DLD1 (cell line): ENCODE measurements around the gene ALPI.

Experiments used
- in situ Hi-C: cut with HindIII; loops from 2 replicates; pipeline ENCODE4 v1.10.0; 2017; ENCODE audit warnings: low sequenced_read_pairs

ALPI gene

GRCh38 chr2:232494542-232494941 lies 38.6 kb downstream of the ALPI start:
- in situ Hi-C loops = no loop called here

DNA sequence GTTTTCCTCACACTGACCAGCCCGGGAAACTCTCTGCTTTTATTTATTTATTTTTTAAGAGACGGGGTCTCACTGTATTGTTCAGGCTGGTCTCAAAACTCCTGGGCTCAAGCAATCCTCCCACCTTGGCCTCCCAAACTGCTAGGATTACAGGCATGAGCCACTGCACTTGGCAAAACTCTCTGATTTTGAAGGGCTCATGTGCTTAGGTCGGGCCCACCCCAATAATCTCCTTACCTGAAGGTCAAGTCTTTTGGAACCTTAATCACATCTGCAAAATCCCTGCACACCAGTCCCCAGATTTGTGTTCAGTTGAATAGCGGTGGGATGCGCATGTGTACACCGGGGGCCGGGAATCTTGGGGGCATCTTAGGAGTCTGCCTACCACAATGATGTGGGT lies 39.3 kb downstream of the ALPI start:
- in situ Hi-C loops = no loop called here

GRCh38 chr2:232496501-232497270 lies 40.7 kb downstream of the ALPI start:
- in situ Hi-C loops = no loop called here

DNA sequence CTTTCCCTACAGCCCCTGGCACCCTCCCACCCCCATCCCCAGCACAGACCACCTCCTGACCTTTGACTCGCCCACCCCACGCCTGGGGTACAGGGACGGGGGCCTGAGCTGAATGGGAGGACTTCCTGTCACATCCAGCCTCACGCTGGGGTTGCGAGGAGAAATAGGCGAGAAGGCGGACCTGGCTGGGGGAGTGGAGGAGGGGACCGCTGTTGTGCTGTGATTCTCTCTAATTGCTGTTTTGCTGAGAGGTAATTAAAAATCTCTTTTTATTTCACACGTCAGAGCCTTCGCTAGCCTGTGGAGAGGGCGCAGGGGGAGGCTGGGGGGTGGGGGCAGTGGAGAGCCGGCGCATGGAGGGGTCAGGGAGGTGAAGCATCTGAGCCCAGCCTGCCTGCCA lies 41.4 kb downstream of the ALPI start:
- in situ Hi-C loops = no loop called here

- in situ Hi-C loops = no loop called here
Observed at GRCh38 chr2:232498452-232498851, 42.5 kb downstream of the ALPI start.

DNA sequence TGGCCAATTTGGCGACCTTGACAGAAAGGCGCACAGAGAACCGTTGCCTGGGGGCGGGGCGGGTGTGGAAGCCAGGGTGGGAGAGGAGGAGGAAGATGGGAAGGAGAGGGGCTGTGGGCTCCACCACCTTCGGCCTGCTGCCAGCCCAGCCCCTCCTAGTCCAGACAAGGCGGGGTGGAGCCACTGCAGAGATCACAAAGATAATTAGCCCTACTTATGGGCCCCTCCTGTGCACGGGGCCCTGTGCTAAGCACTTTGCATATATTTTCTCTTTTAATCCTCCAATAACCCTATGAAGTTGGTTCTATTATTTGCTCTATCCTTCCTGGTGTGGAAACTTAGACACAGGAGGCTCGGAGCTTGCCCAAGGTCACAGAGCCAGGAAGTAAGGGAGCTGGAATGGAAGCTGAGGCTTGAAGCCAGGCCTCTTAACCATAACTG lies 45.4 kb downstream of the ALPI start:
- in situ Hi-C loops = no loop called here

DNA sequence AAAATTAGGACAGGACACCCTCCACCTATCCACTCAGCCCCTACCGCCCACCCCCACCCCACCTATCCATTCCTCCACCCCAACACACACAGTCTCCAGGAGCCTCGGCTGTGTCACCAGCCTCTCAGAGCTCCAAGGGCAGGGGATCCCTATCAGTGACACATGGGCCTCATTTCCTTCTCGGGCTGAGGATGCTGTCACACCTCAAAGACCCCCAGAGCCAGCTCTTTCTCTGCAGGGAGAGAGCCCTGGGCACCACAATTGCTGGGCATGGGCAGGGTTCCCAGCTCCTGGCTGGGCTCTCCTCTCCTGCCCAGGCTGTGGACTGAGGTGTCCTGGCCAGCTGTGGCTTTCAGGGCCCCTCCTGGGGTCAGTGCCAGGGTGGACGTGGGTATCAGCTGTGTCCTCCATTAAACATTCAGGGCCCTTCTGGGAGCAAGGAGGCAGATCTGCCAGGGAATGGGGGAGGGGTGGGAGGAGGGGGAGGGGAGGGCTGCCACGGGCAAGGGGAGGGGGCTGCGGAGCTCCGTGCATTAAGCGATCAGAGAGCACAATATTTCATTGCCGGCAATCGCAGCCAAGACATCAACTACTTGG lies 45.9 kb downstream of the ALPI start:
- in situ Hi-C loops = no loop called here

DNA sequence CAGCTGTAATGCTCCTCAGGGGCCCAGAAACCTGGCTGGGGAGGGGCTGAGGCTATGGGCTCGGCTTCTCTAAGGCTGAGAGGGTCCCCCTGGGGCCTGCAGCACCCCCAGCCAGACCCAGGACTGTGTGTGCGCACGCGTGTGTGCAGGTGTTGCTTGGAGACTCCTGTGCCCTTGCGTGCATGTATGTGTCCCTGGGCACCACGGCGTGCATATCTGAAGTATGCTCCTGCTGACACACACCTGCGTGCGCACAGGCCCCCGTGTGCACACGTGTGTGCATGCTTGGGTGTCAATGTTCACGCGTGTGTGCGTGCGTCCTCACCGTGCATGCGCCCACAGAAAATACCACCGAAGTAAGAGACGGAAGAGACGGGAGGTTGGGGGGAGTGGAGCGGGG lies 46.6 kb downstream of the ALPI start:
- in situ Hi-C loops = no loop called here

DNA sequence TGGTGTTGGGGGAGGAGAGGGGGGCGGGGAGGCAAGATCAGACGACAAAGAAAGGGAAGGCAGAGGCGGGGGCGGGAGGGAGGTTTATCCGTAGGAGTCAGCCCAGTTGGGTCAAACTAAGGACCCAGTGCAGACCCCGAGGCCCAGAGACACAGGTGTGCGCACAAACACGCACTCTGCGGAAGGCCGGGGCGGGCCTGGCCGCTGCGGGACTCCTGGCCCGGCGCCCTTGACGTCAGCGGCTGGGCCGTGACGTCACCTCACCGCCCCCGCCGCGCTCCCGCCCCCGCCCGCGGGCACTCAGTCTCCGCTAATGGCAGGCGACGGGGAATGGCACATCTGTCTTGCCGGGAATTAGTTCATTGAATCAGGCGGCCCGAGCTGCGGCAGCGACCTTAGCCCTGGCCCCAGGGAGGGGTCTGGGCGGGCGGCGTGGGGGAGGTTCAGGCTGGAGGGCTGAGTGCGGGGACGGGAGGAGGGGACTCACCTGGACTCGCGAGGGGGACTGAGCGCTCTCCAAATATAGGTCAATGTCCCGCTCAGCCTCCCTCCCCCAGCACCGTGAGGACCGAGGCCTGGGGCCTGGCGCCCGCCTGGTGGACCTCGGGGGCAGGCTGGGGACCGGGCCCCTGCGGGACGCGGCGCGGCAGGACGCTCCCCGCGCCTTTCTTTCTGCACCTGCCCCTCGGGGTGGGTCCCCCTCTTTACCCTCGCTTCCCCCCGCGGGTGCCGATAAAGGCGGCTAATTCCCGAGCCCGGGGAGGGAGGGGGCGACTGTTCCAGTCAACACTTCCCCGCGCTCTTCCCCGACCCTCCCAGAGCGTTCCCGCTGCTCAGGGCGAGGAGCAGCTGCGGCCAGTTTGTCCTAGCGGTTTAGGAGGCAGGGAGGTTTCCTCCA lies 47.2 kb downstream of the ALPI start:
- in situ Hi-C loops = no loop called here

DNA sequence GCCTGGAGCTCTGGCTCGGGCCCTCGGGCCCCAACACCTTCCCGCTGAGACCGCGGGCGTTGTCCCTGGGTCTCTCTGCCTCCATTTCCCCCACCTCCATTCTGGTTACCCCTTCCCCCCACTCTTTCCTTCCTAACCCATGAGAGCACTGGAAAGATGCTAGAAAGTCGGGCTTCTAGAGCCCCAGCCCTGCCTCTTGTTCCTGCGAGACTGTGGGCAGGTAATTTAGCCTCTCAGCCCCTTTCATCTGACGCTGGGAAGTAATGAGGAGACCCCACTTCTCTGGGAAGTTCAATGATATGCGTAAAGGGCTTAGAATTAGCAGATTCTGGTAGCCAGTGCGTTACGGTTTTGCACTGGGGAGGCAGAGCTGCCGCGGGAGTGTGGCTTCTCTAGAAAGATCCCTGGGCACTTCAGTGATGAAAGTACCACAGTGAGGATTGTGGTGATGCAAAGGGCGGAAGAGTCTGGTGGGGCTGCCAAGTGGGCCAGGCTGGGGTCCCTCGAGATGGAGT lies 47.9 kb downstream of the ALPI start:
- in situ Hi-C loops = no loop called here

DNA sequence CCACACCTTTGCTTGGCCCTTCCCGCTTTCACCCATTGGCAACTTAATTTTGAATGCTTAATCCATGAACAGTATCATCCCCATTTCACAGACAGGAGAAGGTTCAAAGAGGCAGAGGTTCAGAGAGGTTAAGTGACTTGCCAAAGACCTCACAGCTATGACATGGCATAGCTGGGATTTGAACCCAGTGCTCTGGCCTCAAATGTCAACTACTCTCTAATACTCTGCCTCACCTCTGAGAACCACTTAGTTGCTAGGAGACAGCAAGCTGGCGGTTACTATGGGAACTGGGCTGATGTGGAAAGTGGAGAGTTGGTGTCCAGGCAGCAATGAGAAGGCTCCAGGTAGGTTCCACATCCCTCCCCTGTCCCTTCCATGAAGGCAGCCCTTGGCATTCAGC lies 48.5 kb downstream of the ALPI start:
- in situ Hi-C loops = no loop called here

- in situ Hi-C loops = no loop called here
Observed at GRCh38 chr2:232505856-232506255, 49.9 kb downstream of the ALPI start.

- in situ Hi-C loops = no loop called here
Observed at GRCh38 chr2:232506709-232507108, 50.8 kb downstream of the ALPI start.

- in situ Hi-C loops = no loop called here
Observed at GRCh38 chr2:232508251-232508650, 52.3 kb downstream of the ALPI start.
